ENCODE measurements around the gene DIPK1C.
A peak's percentile ranks its signal among the peaks of the same experiment; 100 is the strongest.

Gene DIPK1C

GRCh38 chr18:74500372-74500771 lies 43.3 kb upstream of the DIPK1C start:
- Histone ChIP-seq H3K9me3 (no peaks in the 10 kb centered on the region), H3K27ac (peak overlapping the region; percentile 89), H3K27me3 (no peaks in the 10 kb centered on the region), H3K36me3 (peaks cover 21% of the 10 kb centered on the region), H3K4me1 (ENCODE audit: control insufficient read depth in 1 of 2, insufficient read depth in 1 of 2, low read depth in 1 of 2, low read length in 1 of 2) (peaks cover 38 to 39% of the 10 kb centered on the region in 2 experiments), H3K4me3 (ENCODE audit: low read depth in 1 of 2, low read length in 1 of 2) (no peak overlapping the region)
- no peak for TF ChIP-seq CTCF (IDR thresholded peaks at IDR 0.05)

GRCh38 chr18:74499633-74500032 lies 42.5 kb upstream of the DIPK1C start:
- no peak for TF ChIP-seq CTCF (IDR thresholded peaks at IDR 0.05)
- Histone ChIP-seq H3K9me3 (no peaks in the 10 kb centered on the region), H3K4me3 (ENCODE audit: low read depth in 1 of 2, low read length in 1 of 2) (peak overlapping the region; percentile 62 to 69), H3K4me1 (ENCODE audit: control insufficient read depth in 1 of 2, insufficient read depth in 1 of 2, low read depth in 1 of 2, low read length in 1 of 2) (peaks cover 39 to 40% of the 10 kb centered on the region in 2 experiments), H3K27me3 (peaks cover 5% of the 10 kb centered on the region), H3K36me3 (peaks cover 20% of the 10 kb centered on the region), H3K27ac (peak overlapping the region; percentile 89)

- Histone ChIP-seq H3K27ac (peak overlapping the region; percentile 89), H3K36me3 (peaks cover 13% of the 10 kb centered on the region), H3K9me3 (no peaks in the 10 kb centered on the region), H3K4me3 (ENCODE audit: low read depth in 1 of 2, low read length in 1 of 2) (peak overlapping the region; percentile 62 to 69), H3K27me3 (peaks cover 12% of the 10 kb centered on the region), H3K4me1 (ENCODE audit: control insufficient read depth in 1 of 2, insufficient read depth in 1 of 2, low read depth in 1 of 2, low read length in 1 of 2) (peaks cover 39 to 40% of the 10 kb centered on the region in 2 experiments)
- TF ChIP-seq CTCF (IDR thresholded peaks at IDR 0.05): peak; percentile 15
These were observed 41.9 kb upstream of the DIPK1C start for GRCh38 chr18:74498712-74499627.

GRCh38 chr18:74497778-74498177 lies 40.7 kb upstream of the DIPK1C start:
- Histone ChIP-seq H3K4me1 (ENCODE audit: control insufficient read depth in 1 of 2, insufficient read depth in 1 of 2, low read depth in 1 of 2, low read length in 1 of 2) (peaks cover 39 to 40% of the 10 kb centered on the region in 2 experiments), H3K9me3 (no peaks in the 10 kb centered on the region), H3K36me3 (peaks cover 4% of the 10 kb centered on the region), H3K27me3 (peaks cover 17% of the 10 kb centered on the region), H3K4me3 (ENCODE audit: low read depth in 1 of 2, low read length in 1 of 2) (no peak overlapping the region), H3K27ac (peak overlapping the region; percentile 89)
- no peak for TF ChIP-seq CTCF (IDR thresholded peaks at IDR 0.05)

GRCh38 chr18:74497324-74497676 lies 40.2 kb upstream of the DIPK1C start:
- Histone ChIP-seq H3K36me3 (no peaks in the 10 kb centered on the region), H3K9me3 (no peaks in the 10 kb centered on the region), H3K4me1 (ENCODE audit: control insufficient read depth in 1 of 2, insufficient read depth in 1 of 2, low read depth in 1 of 2, low read length in 1 of 2) (peaks cover 39 to 40% of the 10 kb centered on the region in 2 experiments), H3K4me3 (ENCODE audit: low read depth in 1 of 2, low read length in 1 of 2) (peak overlapping the region; percentile 81 to 90), H3K27ac (peak overlapping the region; percentile 78), H3K27me3 (peaks cover 20% of the 10 kb centered on the region)
- TF ChIP-seq CTCF (IDR thresholded peaks at IDR 0.05): no peak

Measured in neutrophil (primary cell).